ENCODE results near the gene ITPR1. TPM values are rescaled to one million over a fixed set of nuclear protein-coding genes. Genes with fewer than 3 reads are reported as not detected.

Gene ITPR1
- total RNA-seq, 1 donor from 2014 or later: 22.6 TPM

GRCh38 chr3:4804161-4805058, 311.3 kb downstream of the ITPR1 start:
- DNase-seq (ENCODE audit: low read depth in 2 of 2): no peak

GRCh38 chr3:4805662-4806061, 312.5 kb downstream of the ITPR1 start:
- no peak for DNase-seq (ENCODE audit: low read depth in 2 of 2)

GRCh38 chr3:4806535-4807108, 313.5 kb downstream of the ITPR1 start:
- no peak for DNase-seq (ENCODE audit: low read depth in 2 of 2)

- no peak for DNase-seq (ENCODE audit: low read depth in 2 of 2)
These were observed 314.5 kb downstream of the ITPR1 start for GRCh38 chr3:4807381-4808280.

GRCh38 chr3:4808637-4809036, 315.5 kb downstream of the ITPR1 start:
- no peak for DNase-seq (ENCODE audit: low read depth in 2 of 2)

GRCh38 chr3:4809922-4810321, 316.8 kb downstream of the ITPR1 start:
- no peak for DNase-seq (ENCODE audit: low read depth in 2 of 2)

- no peak for DNase-seq (ENCODE audit: low read depth in 2 of 2)
These were observed 319.4 kb downstream of the ITPR1 start for GRCh38 chr3:4812591-4812990.

- DNase-seq (ENCODE audit: low read depth in 2 of 2): peak; percentile 14 to 57
These were observed 320.8 kb downstream of the ITPR1 start for GRCh38 chr3:4813909-4814304.

GRCh38 chr3:4814305-4814903, 321.3 kb downstream of the ITPR1 start:
- DNase-seq (ENCODE audit: low read depth in 2 of 2): peak; percentile 82 to 97

- DNase-seq (ENCODE audit: low read depth in 2 of 2): no peak
These were observed 321.9 kb downstream of the ITPR1 start for GRCh38 chr3:4814904-4815574.

- no peak for DNase-seq (ENCODE audit: low read depth in 2 of 2)
These were observed 323.2 kb downstream of the ITPR1 start for GRCh38 chr3:4816306-4816705.

- DNase-seq (ENCODE audit: low read depth in 2 of 2): no peak
These were observed 323.6 kb downstream of the ITPR1 start for GRCh38 chr3:4816718-4817117.

- DNase-seq (ENCODE audit: low read depth in 2 of 2): no peak
These were observed 324.0 kb downstream of the ITPR1 start for GRCh38 chr3:4817128-4817527.

GRCh38 chr3:4818164-4818563, 325.0 kb downstream of the ITPR1 start:
- no peak for DNase-seq (ENCODE audit: low read depth in 2 of 2)

- DNase-seq (ENCODE audit: low read depth in 2 of 2): no peak
These were observed 326.0 kb downstream of the ITPR1 start for GRCh38 chr3:4818986-4819693.

GRCh38 chr3:4819746-4820145, 326.6 kb downstream of the ITPR1 start:
- no peak for DNase-seq (ENCODE audit: low read depth in 2 of 2)

- DNase-seq (ENCODE audit: low read depth in 2 of 2): no peak
These were observed 327.4 kb downstream of the ITPR1 start for GRCh38 chr3:4820296-4821121.

GRCh38 chr3:4821338-4821737, 328.2 kb downstream of the ITPR1 start:
- no peak for DNase-seq (ENCODE audit: low read depth in 2 of 2)

- no peak for DNase-seq (ENCODE audit: low read depth in 2 of 2)
These were observed 328.8 kb downstream of the ITPR1 start for GRCh38 chr3:4821975-4822374.

GRCh38 chr3:4822568-4822967, 329.4 kb downstream of the ITPR1 start:
- DNase-seq (ENCODE audit: low read depth in 2 of 2): no peak

Data from lung microvascular endothelial cell (primary cell).